A549 (cell line): ENCODE data around the gene LACTB.

Experiments used
- CTCF ChIP-seq: fragments of >200 bp; sonication (Bioruptor Twin); formaldehyde crosslinking; IDR thresholded peaks from 3 replicates; pipeline ENCODE4 v1.5.1; 2016
- EP300 ChIP-seq, 2 experiments: fragments of >200 bp; sonication (Bioruptor Twin); formaldehyde crosslinking; IDR thresholded peaks; 2 replicates in 1 of 2; 3 replicates in 1 of 2; pipeline ENCODE4 v1.6.1; 2016 to 2017
- FOSL2 ChIP-seq, 2 experiments: fragments of 450-650 bp in 1 of 2; fragments of >200 bp in 1 of 2; sonication (Bioruptor Twin) in 1 of 2; formaldehyde crosslinking; IDR thresholded peaks; 2 replicates each; pipeline versions ENCODE4 v1.5.0 to v1.6.1; 2016 to 2020; ENCODE audit warnings: mild to moderate bottlenecking in 1 of 2, moderate library complexity in 1 of 2
- HDAC2 ChIP-seq: fragments of 200-600 bp; sonication (generic); IDR thresholded peaks from 2 replicates; pipeline ENCODE4 v1.6.1; 2016
- RAD21 ChIP-seq, 2 experiments: fragments of >200 bp in 1 of 2; sonication (Bioruptor Twin) in 1 of 2; formaldehyde crosslinking in 1 of 2; IDR thresholded peaks in 1 of 2; conservative IDR thresholded peaks in 1 of 2; 2 replicates in 1 of 2; 3 replicates in 1 of 2; pipeline ENCODE4 v1.6.1; 2012 to 2018; ENCODE audit warnings: inconsistent platforms in 1 of 2
- REST ChIP-seq: fragments of 200-600 bp; sonication (generic); IDR thresholded peaks from 2 replicates; pipeline ENCODE4 v1.6.1; 2016; ENCODE audit warnings: antibody characterized with exemption, mild to moderate bottlenecking, moderate library complexity
- ZSCAN20 ChIP-seq: fragments of 250-450 bp; sonication (Bioruptor Pico); IDR thresholded peaks from 2 replicates; pipeline ENCODE4 v1.8.0; 2022; ENCODE audit warnings: mild to moderate bottlenecking, moderate library complexity

GRCh38 chr15:63165166-63165859 lies 43.7 kb downstream of the LACTB start:
- TF ChIP-seq ZSCAN20 (CRISPR knock-in tag) (no peak), FOSL2 (IDR thresholded peaks at IDR 0.05) (no peak), FOSL2 (CRISPR knock-in tag; IDR thresholded peaks at IDR 0.05) (no peak), HDAC2 (no peak), CTCF (no peak), REST (no peak), EP300 (IDR thresholded peaks at IDR 0.05) (no peak), RAD21 (conservative IDR thresholded peaks at IDR 0.05 in 1 of 2, IDR thresholded peaks at IDR 0.05 in 1 of 2) (no peak)
